Adrenal gland (tissue), 5 donors: ENCODE measurements around the gene CDIP1.

ENCODE experiments used
- CTCF ChIP-seq, 6 experiments: fragments of 450-650 bp in 4 of 6; fragments of 200-600 bp in 2 of 6; sonication (generic) in 1 of 6; IDR thresholded peaks; 1 replicate in 5 of 6; 2 replicates in 1 of 6; pipeline versions ENCODE4 v1.5.1 to v1.8.0; 2016 to 2021; ENCODE audit warnings: antibody characterized with exemption in 6 of 6, mild to moderate bottlenecking in 2 of 6, moderate library complexity in 1 of 6
- POLR2A ChIP-seq, 2 donors: fragments of 450-650 bp; IDR thresholded peaks; one replicate each; pipeline ENCODE4 v1.6.1; 2017; ENCODE audit warnings: antibody characterized with exemption in 2 of 2, mild to moderate bottlenecking in 2 of 2, moderate library complexity in 1 of 2
- donor health status: DM: no; HTN: no; CAD: no.

GRCh38 chr16:4465977-4466779, 72.4 kb downstream of the CDIP1 start:
- no peak for TF ChIP-seq CTCF (IDR thresholded peaks at IDR 0.05)
- no peak for TF ChIP-seq POLR2A (IDR thresholded peaks at IDR 0.05)
